Stomach (tissue), 9 donors: ENCODE data around the gene PHF21B. TPM values are rescaled to one million over a fixed set of nuclear protein-coding genes. Genes with fewer than 3 reads are reported as not detected.

Source experiments
- DNase-seq, 2 donors: peaks; one replicate each; pipeline versions ENCODE4 v3.0.0 to v3.0.0-alpha.2; 2013 to 2019
- H3K27ac ChIP-seq, 5 donors: fragments of 200-600 bp in 4 of 5; sonication (generic) in 4 of 5; one replicate each; pipeline ENCODE4 v1.5.1; 2013 to 2019; ENCODE audit warnings: mild to moderate bottlenecking in 1 of 5, moderate library complexity in 1 of 5
- H3K27me3 ChIP-seq, 3 donors: fragments of 200-600 bp; sonication (generic); one replicate each; pipeline ENCODE4 v1.5.1; 2017 to 2019; ENCODE audit warnings: mixed run types in 1 of 3
- H3K36me3 ChIP-seq, 4 donors: fragments of 200-600 bp; sonication (generic); 1 replicate in 3 of 4; 2 replicates in 1 of 4; pipeline ENCODE4 v1.5.1; 2016 to 2019
- H3K4me1 ChIP-seq, 4 donors: fragments of 200-600 bp; sonication (generic); one replicate each; pipeline ENCODE4 v1.5.1; 2016 to 2019
- H3K4me3 ChIP-seq, 4 donors: fragments of 200-600 bp; sonication (generic) in 3 of 4; one replicate each; pipeline ENCODE4 v1.5.1; 2016 to 2019; ENCODE audit warnings: mild to moderate bottlenecking in 1 of 4
- H3K9me3 ChIP-seq, 4 donors: fragments of 200-600 bp; sonication (generic); one replicate each; pipeline ENCODE4 v1.5.1; 2016 to 2019
- EP300 ChIP-seq: sonication (generic); formaldehyde crosslinking; IDR thresholded peaks from one replicate; pipeline ENCODE4 v1.6.1; 2017; ENCODE audit warnings: antibody characterized with exemption
- POLR2A ChIP-seq, 4 donors: fragments of 450-650 bp; IDR thresholded peaks; one replicate each; pipeline ENCODE4 v1.6.1; 2016; ENCODE audit warnings: antibody characterized with exemption in 4 of 4, control low read depth in 2 of 4, mild to moderate bottlenecking in 1 of 4, moderate library complexity in 1 of 4
- POLR2AphosphoS5 ChIP-seq, 3 donors: sonication (generic); formaldehyde crosslinking; IDR thresholded peaks; one replicate each; pipeline ENCODE4 v1.6.1; 2016; ENCODE audit warnings: antibody characterized with exemption in 3 of 3
- WGBS, 5 donors: extraction: QIAGEN DNeasy Blood & Tissue Kit in 3 of 5; methylation state at CpG; one replicate each; pipeline versions ENCODE4 v1.1.5 to v1.1.7; 2013 to 2018; 5-methylcytosine and 5-hydroxymethylcytosine counted together
- intact Hi-C: fragments of 100-400 bp; cut with DNase I; formaldehyde crosslinking; loops from one replicate; pipeline ENCODE4 v1.15.1; 2023; ENCODE audit warnings: low total_unique reads
- polyA plus RNA-seq, 3 donors: library from polyadenylated mRNA; stranded (reverse); fragments of 200-250 nt; gene quantifications; one replicate each; pipeline ENCODE4 v1.2.3, GENCODE V29; 2013
- total RNA-seq, 5 donors: library from RNA; depleted of rRNA; stranded (reverse); fragments of >200 nt; gene quantifications; one replicate each; pipeline versions ENCODE4 v1.1.0 to v1.2.3, GENCODE V29; 2014 to 2016
- TF ChIP-seq, protein P1 (sequence below), 7 experiments: fragments of 450-650 bp in 4 of 7; fragments of 200-600 bp in 3 of 7; sonication (generic) in 3 of 7; IDR thresholded peaks; one replicate each; pipeline ENCODE4 v1.5.1; 2016 to 2019; ENCODE audit warnings: antibody characterized with exemption in 7 of 7, control low read depth in 2 of 7, mild to moderate bottlenecking in 1 of 7
- donor health status: healthy with polysubstance abuse.
- donor health status: Bipolar disorder and iron deficiency.
- donor health status: healthy.

PHF21B gene
- total and polyA plus RNA-seq, 8 donors: 0.12 to 0.45 (median 0.26) TPM; not detected in 4

DNA sequence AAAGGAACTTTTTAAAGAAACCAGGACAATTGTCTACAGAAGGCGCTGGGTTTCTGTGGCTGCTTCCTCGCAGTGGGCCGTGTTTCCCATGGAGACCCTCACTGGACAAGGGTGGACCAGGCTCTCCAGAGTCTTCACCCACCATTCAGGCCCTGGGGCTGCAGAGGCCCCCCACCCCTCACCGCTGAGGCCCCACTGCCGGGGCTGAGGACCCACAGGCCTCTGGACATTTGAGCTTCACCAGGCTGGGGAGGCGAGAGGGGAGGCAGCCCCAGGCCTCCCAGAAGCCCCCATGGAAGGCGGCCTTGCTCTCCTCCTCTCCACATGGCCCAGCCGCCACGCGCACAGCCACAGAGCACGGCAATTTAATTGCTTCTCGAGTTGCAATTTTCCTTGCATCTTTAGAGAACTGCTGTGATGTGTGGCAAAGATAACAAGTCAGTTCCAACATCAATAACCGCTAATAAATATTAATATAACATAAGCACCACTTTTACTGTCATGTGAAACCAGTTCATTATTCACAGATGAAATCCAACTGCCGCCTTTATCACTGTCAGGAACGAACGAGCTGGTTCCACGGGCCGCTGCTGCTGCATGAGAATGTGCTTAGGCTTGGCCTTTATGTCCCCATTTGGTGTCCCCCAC lies 81.0 kb downstream of the PHF21B start:
- no peak for DNase-seq
- no peak overlapping the region for H3K4me3 ChIP-seq
- H3K9me3 ChIP-seq: peaks cover 0 to 9% (median 7%) of the 10 kb centered on the region in 4 donors
- peaks cover 0 to 13% (median 0%) of the 10 kb centered on the region in 4 donors for H3K4me1 ChIP-seq
- H3K27ac ChIP-seq: no peak overlapping the region
- H3K27me3 ChIP-seq: peaks cover 0 to 24% (median 0%) of the 10 kb centered on the region in 3 donors
- WGBS, 5 donors: 88 to 93% (median 91%) methylated on average over 12 to 18 of the region's 18 CpGs
- intact Hi-C loops: no loop called here
- TF ChIP-seq, protein P1, sequence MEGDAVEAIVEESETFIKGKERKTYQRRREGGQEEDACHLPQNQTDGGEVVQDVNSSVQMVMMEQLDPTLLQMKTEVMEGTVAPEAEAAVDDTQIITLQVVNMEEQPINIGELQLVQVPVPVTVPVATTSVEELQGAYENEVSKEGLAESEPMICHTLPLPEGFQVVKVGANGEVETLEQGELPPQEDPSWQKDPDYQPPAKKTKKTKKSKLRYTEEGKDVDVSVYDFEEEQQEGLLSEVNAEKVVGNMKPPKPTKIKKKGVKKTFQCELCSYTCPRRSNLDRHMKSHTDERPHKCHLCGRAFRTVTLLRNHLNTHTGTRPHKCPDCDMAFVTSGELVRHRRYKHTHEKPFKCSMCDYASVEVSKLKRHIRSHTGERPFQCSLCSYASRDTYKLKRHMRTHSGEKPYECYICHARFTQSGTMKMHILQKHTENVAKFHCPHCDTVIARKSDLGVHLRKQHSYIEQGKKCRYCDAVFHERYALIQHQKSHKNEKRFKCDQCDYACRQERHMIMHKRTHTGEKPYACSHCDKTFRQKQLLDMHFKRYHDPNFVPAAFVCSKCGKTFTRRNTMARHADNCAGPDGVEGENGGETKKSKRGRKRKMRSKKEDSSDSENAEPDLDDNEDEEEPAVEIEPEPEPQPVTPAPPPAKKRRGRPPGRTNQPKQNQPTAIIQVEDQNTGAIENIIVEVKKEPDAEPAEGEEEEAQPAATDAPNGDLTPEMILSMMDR (IDR thresholded peaks at IDR 0.05): no peak
- TF ChIP-seq POLR2AphosphoS5 (IDR thresholded peaks at IDR 0.05) (no peak), EP300 (no peak), POLR2A (IDR thresholded peaks at IDR 0.05) (no peak)
- H3K36me3 ChIP-seq: no peaks in the 10 kb centered on the region

DNA sequence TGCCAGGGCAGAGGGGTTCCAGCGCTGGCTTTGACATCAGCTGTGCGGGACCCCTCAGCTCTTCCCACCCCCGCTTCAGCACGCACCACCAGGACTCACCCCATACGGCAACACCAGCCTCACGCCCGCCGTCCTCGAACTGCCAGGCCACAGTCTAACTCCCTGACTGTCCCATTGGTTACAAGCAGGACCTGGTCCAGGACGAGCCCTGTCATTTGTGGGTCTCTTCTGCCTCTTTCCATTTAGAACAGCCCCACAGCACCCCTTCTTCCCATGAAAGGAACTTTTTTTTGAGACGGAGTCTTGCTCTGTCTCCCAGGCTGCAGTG lies 81.7 kb downstream of the PHF21B start:
- 84 to 90% (median 89%) methylated on average over 11 of the region's 11 CpGs for WGBS, 5 donors
- peaks cover 0 to 24% (median 0%) of the 10 kb centered on the region in 3 donors for H3K27me3 ChIP-seq
- peaks cover 0 to 11% (median 7%) of the 10 kb centered on the region in 4 donors for H3K9me3 ChIP-seq
- H3K36me3 ChIP-seq: no peaks in the 10 kb centered on the region
- no peak for DNase-seq
- H3K4me1 ChIP-seq: peaks cover 0 to 13% (median 0%) of the 10 kb centered on the region in 4 donors
- intact Hi-C loops: no loop called here
- no peak overlapping the region for H3K4me3 ChIP-seq
- TF ChIP-seq, protein P1 (IDR thresholded peaks at IDR 0.05): no peak
- TF ChIP-seq EP300: no peak
- TF ChIP-seq POLR2A (IDR thresholded peaks at IDR 0.05): no peak
- no peak for TF ChIP-seq POLR2AphosphoS5 (IDR thresholded peaks at IDR 0.05)
- H3K27ac ChIP-seq: no peak overlapping the region

DNA sequence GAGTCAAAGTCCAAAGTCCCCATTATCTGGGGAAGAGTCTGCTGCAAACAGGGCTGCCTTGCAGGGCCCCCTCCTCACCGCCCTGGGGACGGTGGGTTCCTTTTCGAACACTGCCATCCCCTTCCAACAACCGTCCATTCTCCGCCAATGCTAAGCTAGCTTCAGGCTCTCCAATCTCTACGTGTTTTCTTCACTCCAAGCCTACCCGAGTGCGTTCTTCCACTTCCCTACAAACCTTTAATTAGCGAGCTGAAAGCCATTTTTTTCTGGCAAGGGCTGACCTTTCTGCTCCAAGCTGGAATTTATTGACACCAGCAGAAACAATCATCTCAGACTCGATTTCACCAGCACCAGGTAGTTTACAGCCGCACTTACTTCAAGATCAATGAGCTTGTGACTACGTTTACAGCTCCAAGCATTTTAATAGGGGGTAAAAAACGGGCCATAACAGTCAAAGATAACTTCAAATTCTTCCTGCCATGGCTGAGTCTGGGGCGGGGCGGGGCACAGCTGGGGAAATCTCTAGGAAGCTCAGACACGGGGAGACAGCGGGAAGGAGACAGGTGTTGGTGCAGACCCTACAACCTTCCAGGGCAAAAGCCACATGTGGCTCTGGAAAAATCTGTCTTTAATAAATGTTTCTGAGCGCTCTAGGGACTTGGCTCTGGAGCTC lies 82.2 kb downstream of the PHF21B start:
- TF ChIP-seq POLR2A (IDR thresholded peaks at IDR 0.05): no peak
- no peak for TF ChIP-seq POLR2AphosphoS5 (IDR thresholded peaks at IDR 0.05)
- TF ChIP-seq, protein P1 (IDR thresholded peaks at IDR 0.05): no peak
- no peak for TF ChIP-seq EP300
- no peak for DNase-seq
- H3K27me3 ChIP-seq: peaks cover 0 to 24% (median 0%) of the 10 kb centered on the region in 3 donors
- H3K27ac ChIP-seq: no peak overlapping the region
- intact Hi-C loops: no loop called here
- no peaks in the 10 kb centered on the region for H3K36me3 ChIP-seq
- no peak overlapping the region for H3K4me3 ChIP-seq
- peaks cover 0 to 11% (median 7%) of the 10 kb centered on the region in 4 donors for H3K9me3 ChIP-seq
- WGBS, 5 donors: 64 to 72% (median 64%) methylated on average over 18 of the region's 18 CpGs
- peaks cover 0 to 13% (median 0%) of the 10 kb centered on the region in 4 donors for H3K4me1 ChIP-seq

DNA sequence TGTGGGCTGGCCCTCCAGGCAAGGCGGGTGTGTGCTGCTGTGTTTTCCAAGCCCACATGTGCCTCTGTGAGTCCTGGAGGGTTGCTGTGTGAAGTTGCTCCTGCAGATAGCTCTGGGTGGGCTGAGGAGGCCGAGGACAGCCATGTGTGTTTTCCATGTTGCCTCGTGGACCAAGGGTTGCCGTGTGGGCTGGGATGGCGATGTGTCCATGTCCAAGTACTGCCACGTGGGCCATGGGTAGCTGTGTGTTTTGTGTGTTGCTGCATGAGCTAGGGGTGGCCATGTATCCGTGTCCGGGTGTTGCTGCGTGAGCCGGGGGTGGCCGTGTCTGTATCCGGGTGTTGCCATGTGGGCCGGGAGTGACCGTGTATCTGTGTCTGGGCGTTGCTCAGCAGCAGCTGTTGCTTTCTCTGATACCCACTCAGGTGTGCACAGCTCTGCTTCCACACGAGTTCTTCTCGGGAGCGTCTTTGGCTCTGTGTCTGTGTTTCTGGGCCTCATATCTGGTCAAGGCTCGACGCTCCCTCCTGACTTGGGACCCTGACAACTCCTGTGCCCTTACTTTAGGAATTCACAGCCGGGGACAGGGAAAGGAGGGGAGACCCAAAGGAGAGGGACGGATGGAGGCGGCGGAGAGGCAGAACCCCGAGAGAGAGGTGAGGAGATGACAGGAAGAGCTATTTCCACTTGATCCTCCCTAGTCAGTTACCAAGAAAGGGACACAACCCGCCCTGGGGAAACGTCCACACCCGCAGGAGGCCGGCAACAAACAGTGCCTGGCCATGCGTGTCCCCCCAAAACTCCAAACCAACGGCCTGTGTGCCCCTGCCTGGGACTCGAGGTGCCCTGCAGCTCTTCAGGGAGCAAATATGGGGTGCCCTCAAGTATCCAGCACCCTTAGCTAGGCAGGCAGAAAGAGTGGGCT lies 83.1 kb downstream of the PHF21B start:
- Histone ChIP-seq H3K27ac (no peak overlapping the region), H3K4me3 (no peak overlapping the region), H3K27me3 (peaks cover 0 to 24% (median 0%) of the 10 kb centered on the region in 3 donors), H3K9me3 (peaks cover 0 to 11% (median 7%) of the 10 kb centered on the region in 4 donors), H3K4me1 (peaks cover 0 to 13% (median 0%) of the 10 kb centered on the region in 4 donors), H3K36me3 (no peaks in the 10 kb centered on the region)
- no peak for DNase-seq
- intact Hi-C loops: no loop called here
- TF ChIP-seq EP300: no peak
- 83 to 88% (median 86%) methylated on average over 25 to 32 of the region's 32 CpGs for WGBS, 5 donors
